Fibroblast of peridontal ligament (primary cell): Measurements from ENCODE around the gene ADCY5.
A peak's percentile ranks its signal among the peaks of the same experiment; 100 is the strongest.
"Not testable (repeated sequence)": the region's sequence is repeated elsewhere in the genome, so short reads cannot be mapped to it uniquely, and the experiment has no call there.

ENCODE experiments used
- DNase-seq: peaks from one replicate; pipeline ENCODE4 v3.0.0-alpha.2; 2010; ENCODE audit errors: extremely low read depth

The ADCY5 gene

GRCh38 chr3:123448536-123449101, at the start of gene ADCY5:
Gene ADCY5 (minus strand): TSS chr3:123449090. CDS start chr3:123448545, 545 bp downstream.
- no peak for DNase-seq

- DNase-seq = no peak
These were observed 45.0 kb upstream of the ADCY5 start for GRCh38 chr3:123493912-123494311.

- no peak for DNase-seq
These were observed 43.2 kb upstream of the ADCY5 start for GRCh38 chr3:123491966-123492587.

GRCh38 chr3:123489400-123490004, 40.6 kb upstream of the ADCY5 start:
- peak; percentile 75 for DNase-seq

- no peak for DNase-seq
These were observed 39.9 kb upstream of the ADCY5 start for GRCh38 chr3:123488645-123489347.

GRCh38 chr3:123487063-123487462, 38.2 kb upstream of the ADCY5 start:
- not testable (repeated sequence) for DNase-seq

GRCh38 chr3:123486460-123486859, 37.6 kb upstream of the ADCY5 start:
- no peak for DNase-seq

GRCh38 chr3:123485551-123485950, 36.7 kb upstream of the ADCY5 start:
- DNase-seq = no peak

GRCh38 chr3:123483146-123483545, 34.3 kb upstream of the ADCY5 start:
- no peak for DNase-seq

- DNase-seq = no peak
These were observed 33.0 kb upstream of the ADCY5 start for GRCh38 chr3:123481722-123482457.

GRCh38 chr3:123481071-123481470, 32.2 kb upstream of the ADCY5 start:
- no peak for DNase-seq

- no peak for DNase-seq
These were observed 31.5 kb upstream of the ADCY5 start for GRCh38 chr3:123480428-123480827.

- DNase-seq = no peak
These were observed 31.0 kb upstream of the ADCY5 start for GRCh38 chr3:123479891-123480290.

- DNase-seq = no peak
These were observed 29.4 kb upstream of the ADCY5 start for GRCh38 chr3:123478314-123478713.

GRCh38 chr3:123476967-123477750, 28.3 kb upstream of the ADCY5 start:
- no peak for DNase-seq

GRCh38 chr3:123475786-123476185, 26.9 kb upstream of the ADCY5 start:
- DNase-seq = no peak

GRCh38 chr3:123471106-123471505, 22.2 kb upstream of the ADCY5 start:
- DNase-seq = no peak

- no peak for DNase-seq
These were observed 20.6 kb upstream of the ADCY5 start for GRCh38 chr3:123469323-123469995.

- no peak for DNase-seq
These were observed 18.2 kb upstream of the ADCY5 start for GRCh38 chr3:123467046-123467445.

- DNase-seq = no peak
These were observed 15.3 kb upstream of the ADCY5 start for GRCh38 chr3:123464211-123464610.

GRCh38 chr3:123459862-123460261, 11.0 kb upstream of the ADCY5 start:
- DNase-seq = no peak
